Activated CD4-positive, alpha-beta T cell treated with anti-CD3 and anti-CD28 coated beads, Interleukin-2, Interleukin-4, amounts not matched to agents 100 ng/mL and 50 ng/mL, durations not matched to agents 16 hours and 8 hours (primary cell): ENCODE measurements around the gene SUPT3H.
"Not testable (repeated sequence)": the region's sequence is repeated elsewhere in the genome, so short reads cannot be mapped to it uniquely, and the experiment has no call there.

Source experiments
- DNase-seq: peaks from one replicate; pipeline ENCODE4 v3.0.0-alpha.2; 2020; ENCODE audit warnings: low spot score

Gene SUPT3H

GRCh38 chr6:45255434-45255833 lies 122.3 kb downstream of the SUPT3H start:
- no peak for DNase-seq

- DNase-seq, result no peak
These were observed 123.5 kb downstream of the SUPT3H start for GRCh38 chr6:45254253-45254652.

- DNase-seq, result no peak
These were observed 124.3 kb downstream of the SUPT3H start for GRCh38 chr6:45253453-45253852.

GRCh38 chr6:45231660-45232059 lies 146.1 kb downstream of the SUPT3H start:
- DNase-seq, result no peak

- no peak for DNase-seq
These were observed 148.3 kb downstream of the SUPT3H start for GRCh38 chr6:45229416-45229815.

- DNase-seq, result no peak
These were observed 151.7 kb downstream of the SUPT3H start for GRCh38 chr6:45226081-45226480.

- no peak for DNase-seq
These were observed 155.4 kb downstream of the SUPT3H start for GRCh38 chr6:45222380-45222779.

GRCh38 chr6:45215759-45216158 lies 162.0 kb downstream of the SUPT3H start:
- no peak for DNase-seq

GRCh38 chr6:45212976-45213375 lies 164.8 kb downstream of the SUPT3H start:
- peak; percentile 47 for DNase-seq

- no peak for DNase-seq
These were observed 168.0 kb downstream of the SUPT3H start for GRCh38 chr6:45209762-45210161.

GRCh38 chr6:45206793-45207492 lies 170.8 kb downstream of the SUPT3H start:
- DNase-seq, result peak; percentile 4

GRCh38 chr6:45201484-45201883 lies 176.2 kb downstream of the SUPT3H start:
- DNase-seq, result no peak

GRCh38 chr6:45200510-45200909 lies 177.2 kb downstream of the SUPT3H start:
- DNase-seq, result no peak

- no peak for DNase-seq
These were observed 178.2 kb downstream of the SUPT3H start for GRCh38 chr6:45199554-45199953.

GRCh38 chr6:45196121-45196520 lies 181.6 kb downstream of the SUPT3H start:
- DNase-seq, result no peak

GRCh38 chr6:45195137-45195536 lies 182.6 kb downstream of the SUPT3H start:
- DNase-seq, result no peak

GRCh38 chr6:45192556-45192955 lies 185.2 kb downstream of the SUPT3H start:
- DNase-seq, result no peak

- DNase-seq, result no peak
These were observed 186.3 kb downstream of the SUPT3H start for GRCh38 chr6:45191414-45191813.

- DNase-seq, result peak; percentile 9
These were observed 189.9 kb downstream of the SUPT3H start for GRCh38 chr6:45187836-45188235.

GRCh38 chr6:45185403-45186251 lies 192.1 kb downstream of the SUPT3H start:
- no peak for DNase-seq

- no peak for DNase-seq
These were observed 192.8 kb downstream of the SUPT3H start for GRCh38 chr6:45184937-45185336.

- no peak for DNase-seq
These were observed 193.7 kb downstream of the SUPT3H start for GRCh38 chr6:45184040-45184439.

GRCh38 chr6:45176373-45176772 lies 201.4 kb downstream of the SUPT3H start:
- not testable (repeated sequence) for DNase-seq
